Spinal cord (tissue), 10 donors: ENCODE results near the gene SPON1. TPM values are rescaled to one million over a fixed set of nuclear protein-coding genes. Genes with fewer than 3 reads are reported as not detected.
"Not testable (repeated sequence)": the region's sequence is repeated elsewhere in the genome, so short reads cannot be mapped to it uniquely, and the experiment has no call there.

ENCODE experiments used
- DNase-seq, 6 donors: peaks; one replicate each; pipeline versions ENCODE4 v3.0.0 to v3.0.0-alpha.2; 2013 to 2015; ENCODE audit warnings: low spot score in 6 of 6, low read depth in 4 of 6
- H3K27ac ChIP-seq: one replicate; pipeline ENCODE4 v1.5.1; 2013; ENCODE audit warnings: low read depth, low read length, control low read depth
- H3K27me3 ChIP-seq: one replicate; pipeline ENCODE4 v1.6.1; 2013; ENCODE audit warnings: low read length; ENCODE audit not compliant: control insufficient read depth, insufficient read depth
- H3K36me3 ChIP-seq: one replicate; pipeline ENCODE4 v1.6.1; 2013; ENCODE audit warnings: low read length; ENCODE audit not compliant: control insufficient read depth, insufficient read depth
- H3K4me1 ChIP-seq: one replicate; pipeline ENCODE4 v1.6.1; 2013; ENCODE audit warnings: low read length; ENCODE audit not compliant: control insufficient read depth, insufficient read depth
- H3K4me3 ChIP-seq: one replicate; pipeline ENCODE4 v1.5.1; 2013; ENCODE audit warnings: low read depth, low read length, control low read depth
- H3K9me3 ChIP-seq: one replicate; pipeline ENCODE4 v1.6.1; 2013; ENCODE audit warnings: low read length; ENCODE audit not compliant: control insufficient read depth, insufficient read depth
- WGBS: methylation state at CpG from one replicate; pipeline ENCODE4 v1.1.5; 2013; ENCODE audit warnings: missing lambda C conversion rate; ENCODE audit not compliant: insufficient coverage; 5-methylcytosine and 5-hydroxymethylcytosine counted together
- polyA plus RNA-seq, 2 donors: library from polyadenylated mRNA; unstranded; fragments of 120-200 nt; gene quantifications; one replicate each; pipeline ENCODE4 v1.2.1, GENCODE V29; 2013; ENCODE audit not compliant: insufficient read length in 2 of 2
- total RNA-seq, 2 donors: library from RNA; depleted of rRNA in 1 of 2; stranded (reverse); fragments of 120-200 nt in 1 of 2; fragments of >200 nt in 1 of 2; gene quantifications; one replicate each; pipeline versions ENCODE4 v1.2.3 to v1.2.4, GENCODE V29; 2013 to 2014
- donor health status: healthy.

The SPON1 gene
- total and polyA plus RNA-seq, 4 donors: 84.4 to 193 (median 106) TPM

GRCh38 chr11:14082338-14082737, 119.8 kb downstream of the SPON1 start:
- Histone ChIP-seq H3K9me3 (no peaks in the 10 kb centered on the region), H3K36me3 (peaks cover 4% of the 10 kb centered on the region), H3K4me1 (no peaks in the 10 kb centered on the region), H3K27me3 (no peaks in the 10 kb centered on the region), H3K4me3 (no peak overlapping the region), H3K27ac (no peak overlapping the region)
- 17% methylated on average over 1 of the region's 5 CpGs for WGBS
- DNase-seq: no peak

GRCh38 chr11:14088861-14089260, 126.3 kb downstream of the SPON1 start:
- H3K27me3 ChIP-seq, H3K36me3 ChIP-seq, H3K4me1 ChIP-seq, H3K9me3 ChIP-seq, H3K4me3 ChIP-seq, DNase-seq, H3K27ac ChIP-seq: not testable (repeated sequence)
- WGBS: no CpG with 5 or more reads among the region's 2 CpGs

- Histone ChIP-seq H3K36me3 (peaks cover 2% of the 10 kb centered on the region), H3K27me3 (no peaks in the 10 kb centered on the region), H3K4me1 (peaks cover 9% of the 10 kb centered on the region), H3K27ac (no peak overlapping the region), H3K4me3 (no peak overlapping the region), H3K9me3 (no peaks in the 10 kb centered on the region)
- DNase-seq: peak in 2 of 6 donors; percentile 34 to 39
- 67% methylated on average over 12 of the region's 17 CpGs for WGBS
Observed at GRCh38 chr11:14089690-14090462, 127.4 kb downstream of the SPON1 start.

DNA sequence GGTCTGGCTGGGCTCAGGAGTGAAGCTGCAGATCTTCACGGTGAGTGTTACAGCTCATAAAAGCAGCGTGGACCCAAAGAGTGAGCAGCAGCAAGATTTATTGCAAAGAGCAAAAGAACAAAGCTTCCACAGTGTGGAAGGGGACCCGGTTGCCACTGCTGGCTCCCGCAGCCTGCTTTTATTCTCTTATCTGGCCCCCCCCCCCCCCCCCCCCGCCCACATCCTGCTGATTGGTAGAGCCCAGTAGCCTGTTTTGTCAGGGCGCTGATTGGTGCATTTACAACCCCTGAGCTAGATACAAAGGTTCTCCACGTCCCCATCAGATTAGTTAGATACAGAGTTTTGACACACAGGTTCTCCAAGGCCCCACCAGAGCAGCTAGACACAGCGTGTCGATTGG, 128.1 kb downstream of the SPON1 start:
- H3K4me1 ChIP-seq, H3K9me3 ChIP-seq, DNase-seq, H3K27me3 ChIP-seq, H3K36me3 ChIP-seq, H3K4me3 ChIP-seq, H3K27ac ChIP-seq: not testable (repeated sequence)
- WGBS: 0% methylated on average over 1 of the region's 9 CpGs

GRCh38 chr11:14093065-14093464, 130.5 kb downstream of the SPON1 start:
- no peak for DNase-seq
- peaks cover 9% of the 10 kb centered on the region for H3K4me1 ChIP-seq

DNA sequence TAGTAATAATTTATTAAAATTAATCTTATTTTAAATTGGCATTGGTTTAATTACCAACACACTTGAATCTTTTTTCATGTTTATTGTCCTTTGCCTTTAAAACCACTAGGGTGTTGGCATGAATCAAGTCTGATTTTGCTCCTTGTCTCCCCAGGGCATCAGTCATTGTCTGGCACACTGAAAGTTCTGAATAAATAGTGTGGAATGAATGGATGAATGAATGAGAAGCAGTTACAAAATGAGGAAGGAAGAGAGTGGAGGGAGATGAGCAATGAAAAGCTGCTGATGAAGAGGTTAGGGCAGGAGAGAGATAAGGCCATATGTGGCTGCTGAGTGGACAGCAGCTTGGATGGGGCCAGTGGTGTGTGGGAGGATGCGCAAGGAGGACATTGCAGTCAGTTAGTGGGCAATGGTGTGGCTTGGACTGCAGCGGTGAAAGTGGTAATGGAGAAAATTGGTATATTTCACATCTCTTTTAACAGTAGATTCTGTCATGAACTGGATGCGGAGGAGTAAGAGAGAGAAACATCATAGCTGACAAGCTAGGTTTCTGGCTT, 132.0 kb downstream of the SPON1 start:
- WGBS: 100% methylated on average over 1 of the region's 3 CpGs
- Histone ChIP-seq H3K27ac (no peak overlapping the region), H3K4me1 (peaks cover 6% of the 10 kb centered on the region), H3K36me3 (peaks cover 2% of the 10 kb centered on the region), H3K9me3 (no peaks in the 10 kb centered on the region), H3K4me3 (no peak overlapping the region), H3K27me3 (no peaks in the 10 kb centered on the region)
- no peak for DNase-seq

More at GRCh38 chr11:14093065-14093464, 130.5 kb downstream of the SPON1 start:
- H3K27me3 ChIP-seq: no peaks in the 10 kb centered on the region
- H3K4me3 ChIP-seq: no peak overlapping the region
- H3K36me3 ChIP-seq: peaks cover 2% of the 10 kb centered on the region
- WGBS: 0% methylated on average over 1 of the region's 1 CpG
- no peaks in the 10 kb centered on the region for H3K9me3 ChIP-seq
- H3K27ac ChIP-seq: no peak overlapping the region

- H3K36me3 ChIP-seq: peaks cover 2% of the 10 kb centered on the region
- DNase-seq: no peak
- H3K9me3 ChIP-seq: no peaks in the 10 kb centered on the region
- no peaks in the 10 kb centered on the region for H3K4me1 ChIP-seq
- H3K27me3 ChIP-seq: no peaks in the 10 kb centered on the region
- no peak overlapping the region for H3K4me3 ChIP-seq
- no CpG with 5 or more reads among the region's 1 CpG for WGBS
- H3K27ac ChIP-seq: no peak overlapping the region
Observed at GRCh38 chr11:14095882-14096281, 133.4 kb downstream of the SPON1 start.

DNA sequence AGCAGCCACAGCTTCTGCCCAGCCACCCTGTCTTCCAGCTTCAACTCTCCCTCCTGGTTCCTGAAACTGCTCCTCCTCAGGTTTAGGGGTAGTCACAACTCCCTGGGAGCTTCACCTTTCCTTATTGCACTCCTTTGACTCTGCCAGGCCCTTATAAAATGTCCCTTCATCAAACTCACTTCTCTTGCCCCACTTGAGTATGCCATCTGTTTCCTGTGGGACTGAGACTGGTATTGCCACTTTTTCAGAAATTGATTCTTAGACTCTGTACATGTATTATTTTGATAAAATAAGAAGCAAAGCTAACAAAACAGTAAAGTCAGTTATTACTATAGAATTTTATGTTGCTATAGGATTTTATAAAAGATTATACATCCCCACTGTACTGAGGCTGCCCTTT, 134.1 kb downstream of the SPON1 start:
- Histone ChIP-seq H3K27ac (no peak overlapping the region), H3K4me3 (no peak overlapping the region), H3K36me3 (no peaks in the 10 kb centered on the region), H3K9me3 (no peaks in the 10 kb centered on the region), H3K27me3 (no peaks in the 10 kb centered on the region), H3K4me1 (no peaks in the 10 kb centered on the region)
- DNase-seq: no peak

DNA sequence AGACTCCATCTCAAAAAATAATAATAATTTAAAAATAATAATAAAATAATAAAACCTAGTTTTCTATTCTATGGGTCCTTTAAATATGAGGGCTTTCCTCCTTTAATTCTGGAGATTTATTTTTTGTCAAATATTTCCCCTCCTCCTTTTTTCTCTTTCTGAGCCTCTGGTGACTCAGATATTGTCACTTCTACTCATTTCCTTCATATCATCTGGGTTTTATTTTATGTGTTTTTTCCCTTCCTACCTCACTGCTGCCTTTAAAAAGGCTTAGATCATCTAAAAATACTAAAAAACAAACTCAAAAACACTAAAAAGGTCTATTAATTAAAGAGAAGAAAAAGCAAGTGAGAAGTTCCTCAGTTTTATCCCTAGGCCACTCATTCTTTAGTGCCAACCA, 138.9 kb downstream of the SPON1 start:
- Histone ChIP-seq H3K4me1 (no peaks in the 10 kb centered on the region), H3K9me3 (no peaks in the 10 kb centered on the region), H3K27me3 (no peaks in the 10 kb centered on the region), H3K4me3 (no peak overlapping the region), H3K36me3 (no peaks in the 10 kb centered on the region), H3K27ac (no peak overlapping the region)
- no peak for DNase-seq

GRCh38 chr11:14102766-14103165, 140.2 kb downstream of the SPON1 start:
- WGBS: 90% methylated on average over 2 of the region's 4 CpGs
- Histone ChIP-seq H3K9me3 (no peaks in the 10 kb centered on the region), H3K4me1 (no peaks in the 10 kb centered on the region), H3K4me3 (no peak overlapping the region), H3K27me3 (no peaks in the 10 kb centered on the region), H3K27ac (no peak overlapping the region), H3K36me3 (no peaks in the 10 kb centered on the region)
- peak in 1 of 6 donors; percentile 91 for DNase-seq
